Activated CD4-positive, alpha-beta T cell treated with anti-CD3 and anti-CD28 coated beads, Interleukin-10, Interleukin-2, amounts not matched to agents 100 ng/mL and 50 ng/mL, durations not matched to agents 16 hours and 8 hours (primary cell): ENCODE measurements around the gene EIF5AL1.
"Not testable (repeated sequence)": the region's sequence is repeated elsewhere in the genome, so short reads cannot be mapped to it uniquely, and the experiment has no call there.

ENCODE experiments used
- DNase-seq: peaks from one replicate; pipeline ENCODE4 v3.0.0-alpha.2; 2020

Gene EIF5AL1

DNA sequence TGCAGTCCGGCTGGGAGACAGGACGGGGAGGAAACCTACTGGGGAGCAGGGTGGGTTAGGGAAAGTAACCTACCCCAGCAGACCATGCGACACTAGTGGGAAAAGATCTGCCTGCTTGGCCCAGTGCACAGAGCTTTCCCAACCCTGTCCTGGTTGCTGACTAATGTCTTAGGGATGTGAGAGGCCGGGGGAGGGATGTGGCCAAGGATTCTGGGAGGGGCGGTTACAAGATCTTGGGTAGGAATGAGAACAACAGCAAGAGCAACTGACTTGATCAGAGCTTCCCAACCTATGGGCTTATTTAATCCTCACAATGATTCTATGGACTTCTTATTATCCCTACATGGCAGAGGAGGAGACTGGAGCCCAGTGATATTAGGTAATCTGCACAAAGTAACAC is 24.0 kb upstream of the EIF5AL1 start:
- no peak for DNase-seq

DNA sequence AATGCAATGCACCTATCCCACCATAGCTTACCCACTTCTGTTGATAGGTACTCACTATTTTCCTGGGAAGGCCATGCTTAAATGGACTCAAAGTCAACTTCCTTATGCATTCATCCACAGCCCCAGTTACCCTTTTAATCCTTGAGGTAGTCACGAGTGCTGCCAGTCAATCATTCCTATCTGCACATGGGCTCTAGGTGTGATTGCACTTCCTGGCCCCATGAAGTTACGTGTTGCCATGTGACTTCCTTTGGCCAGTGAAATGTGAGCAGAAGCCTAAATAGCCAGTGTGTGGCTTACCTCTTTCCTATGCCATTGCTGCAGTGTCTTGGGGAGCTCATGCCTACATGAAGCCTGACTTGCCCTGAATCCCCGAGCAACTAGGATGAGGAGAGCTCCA is 23.5 kb upstream of the EIF5AL1 start:
- DNase-seq: peak; percentile 14

DNA sequence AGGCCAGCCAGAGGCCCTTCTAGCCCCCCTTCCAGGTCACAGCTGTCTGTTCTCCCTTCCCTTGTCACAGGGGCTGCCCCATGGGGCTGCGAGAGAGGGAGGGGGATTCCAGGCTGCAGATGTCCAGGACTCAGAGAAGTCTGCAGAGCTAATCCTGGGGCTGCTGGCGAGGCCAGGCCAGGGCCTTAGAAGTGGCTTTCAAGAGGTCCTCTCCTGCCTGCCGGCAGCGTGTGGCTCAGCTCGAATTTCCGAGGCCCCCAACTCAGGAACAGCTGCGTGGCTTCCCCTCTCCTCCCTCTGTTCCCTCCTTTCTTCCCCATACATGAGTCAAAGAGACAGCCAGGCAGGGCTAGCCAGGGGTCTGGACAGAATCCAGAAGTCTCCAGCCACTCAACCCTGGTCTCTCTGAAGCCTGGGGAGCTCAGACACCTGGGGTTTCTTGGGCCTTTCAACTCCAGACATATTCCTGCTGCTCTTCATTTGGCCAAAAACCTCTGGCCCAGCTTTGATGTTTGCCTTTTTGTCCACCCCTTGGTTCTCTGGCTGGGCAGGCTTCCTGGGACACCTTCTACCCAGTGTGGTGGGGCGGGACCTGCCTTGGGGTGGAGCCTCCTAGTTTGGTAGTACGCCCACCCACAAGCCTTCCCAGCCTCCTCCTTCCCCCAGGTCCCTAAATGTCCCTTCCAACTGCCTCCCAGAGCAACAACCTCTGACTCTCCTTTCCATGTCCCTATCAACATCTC is 21.8 kb upstream of the EIF5AL1 start:
- no peak for DNase-seq

DNA sequence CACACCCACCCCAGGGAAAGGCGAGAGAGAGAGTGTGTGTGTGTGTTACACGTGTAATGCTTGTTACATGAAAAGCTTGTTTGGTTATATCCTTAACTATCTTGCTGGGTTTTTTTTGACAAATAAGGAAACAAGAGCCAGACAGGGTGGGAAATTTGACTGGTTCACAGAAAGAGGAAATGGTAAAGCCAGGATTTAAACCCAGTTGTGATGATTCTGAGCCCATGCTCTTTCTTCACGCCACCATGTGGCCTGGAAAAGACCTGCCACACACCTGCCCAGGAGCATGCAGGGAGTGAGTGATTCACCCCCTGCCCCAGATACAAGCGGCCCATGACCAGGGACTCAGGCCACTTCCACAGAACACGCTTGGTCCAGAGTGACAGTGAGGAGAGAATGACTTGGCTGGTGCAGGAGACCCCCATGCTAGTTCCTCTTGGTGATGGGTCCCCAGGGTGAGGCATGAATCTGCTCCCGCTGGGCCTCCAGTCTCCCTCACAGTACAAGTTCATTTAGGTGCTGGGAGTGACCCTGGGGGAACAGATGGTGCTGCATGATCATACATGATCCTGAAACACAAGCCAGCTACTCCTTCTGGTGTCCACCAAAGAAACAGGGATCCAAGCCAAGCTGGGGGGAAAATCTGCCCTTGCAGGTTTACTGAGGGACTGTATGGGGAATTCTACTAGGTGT is 21.0 kb upstream of the EIF5AL1 start:
- no peak for DNase-seq

GRCh38 chr10:79492256-79492655 is 20.1 kb upstream of the EIF5AL1 start:
- no peak for DNase-seq

DNA sequence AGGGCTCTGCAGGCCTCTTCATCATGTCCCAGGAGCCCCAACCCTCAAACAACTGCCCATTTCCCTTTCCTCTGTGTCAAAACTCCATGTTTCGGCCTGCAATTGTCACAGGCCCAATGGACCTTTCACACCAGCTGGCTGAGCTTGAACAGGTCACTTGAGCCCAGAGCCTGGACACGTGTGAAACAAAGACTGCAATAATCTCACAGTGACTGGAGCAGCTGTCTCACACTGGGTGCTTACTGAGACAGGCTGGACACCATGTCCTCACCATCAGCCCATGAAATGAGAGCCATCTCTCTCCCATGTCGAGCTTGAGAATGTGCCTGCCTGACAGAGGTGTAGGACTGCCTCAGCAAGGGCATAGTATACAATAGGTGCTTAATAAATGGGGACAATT is 19.5 kb upstream of the EIF5AL1 start:
- no peak for DNase-seq

DNA sequence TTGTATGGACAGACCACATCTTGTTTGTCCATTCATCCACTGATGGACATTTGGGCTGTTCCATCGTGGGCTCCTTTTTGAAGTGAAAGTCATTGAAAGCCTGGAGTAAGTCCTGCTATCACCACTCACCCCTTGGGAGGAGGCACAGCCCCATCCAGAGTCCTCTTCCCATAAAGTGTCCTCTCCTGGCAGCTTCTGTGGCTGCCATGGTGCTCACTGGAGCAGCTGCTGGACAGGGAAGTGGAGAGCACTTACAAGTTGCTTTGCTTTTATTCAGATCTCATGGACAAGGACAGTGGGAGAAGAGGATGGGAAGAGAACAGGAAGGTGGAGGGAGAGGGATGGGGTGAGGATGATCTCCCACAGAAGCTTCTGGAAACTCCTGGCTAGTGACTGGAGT is 18.5 kb upstream of the EIF5AL1 start:
- DNase-seq: no peak

- DNase-seq: no peak
Measured at GRCh38 chr10:79494871-79495705, 17.2 kb upstream of the EIF5AL1 start.

DNA sequence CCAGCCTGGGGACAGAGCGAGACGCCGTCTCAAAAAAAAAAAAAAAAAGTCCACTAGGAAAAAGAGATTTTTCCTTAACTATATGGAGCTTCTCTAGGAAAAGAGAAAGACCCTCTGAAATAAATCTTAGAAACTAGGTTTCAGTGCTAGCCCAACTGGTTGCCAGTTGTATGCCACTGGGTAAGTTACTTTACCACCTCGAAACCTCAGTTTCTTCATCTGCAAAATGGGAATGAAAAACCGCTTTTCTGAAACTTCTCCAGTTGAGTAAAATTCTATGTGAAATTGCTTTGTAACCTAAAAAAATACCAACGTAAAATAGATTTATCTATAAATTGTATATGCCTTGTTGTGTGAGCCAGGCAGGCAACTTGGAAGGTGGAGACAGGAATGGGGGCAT is 16.5 kb upstream of the EIF5AL1 start:
- DNase-seq: no peak

DNA sequence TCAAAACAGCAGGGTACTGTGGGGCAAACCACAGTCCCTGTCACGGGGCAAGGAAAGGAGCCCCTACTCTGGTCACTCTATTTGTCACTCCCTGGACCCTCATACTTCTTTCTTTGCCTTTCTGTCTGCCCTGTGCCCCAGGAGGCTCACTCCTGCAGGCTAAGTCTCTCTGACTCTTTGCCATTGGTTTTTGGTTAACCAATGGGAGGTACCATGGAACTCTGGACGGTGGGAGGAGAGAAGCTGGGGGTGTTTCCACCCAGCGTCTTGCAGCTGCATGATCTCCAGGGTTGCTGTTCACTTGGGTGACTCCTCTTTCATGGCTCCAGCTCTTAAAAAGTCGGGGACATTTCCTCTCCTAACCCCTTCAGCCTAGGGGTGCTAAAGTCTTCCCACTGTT is 15.4 kb upstream of the EIF5AL1 start:
- no peak for DNase-seq

DNA sequence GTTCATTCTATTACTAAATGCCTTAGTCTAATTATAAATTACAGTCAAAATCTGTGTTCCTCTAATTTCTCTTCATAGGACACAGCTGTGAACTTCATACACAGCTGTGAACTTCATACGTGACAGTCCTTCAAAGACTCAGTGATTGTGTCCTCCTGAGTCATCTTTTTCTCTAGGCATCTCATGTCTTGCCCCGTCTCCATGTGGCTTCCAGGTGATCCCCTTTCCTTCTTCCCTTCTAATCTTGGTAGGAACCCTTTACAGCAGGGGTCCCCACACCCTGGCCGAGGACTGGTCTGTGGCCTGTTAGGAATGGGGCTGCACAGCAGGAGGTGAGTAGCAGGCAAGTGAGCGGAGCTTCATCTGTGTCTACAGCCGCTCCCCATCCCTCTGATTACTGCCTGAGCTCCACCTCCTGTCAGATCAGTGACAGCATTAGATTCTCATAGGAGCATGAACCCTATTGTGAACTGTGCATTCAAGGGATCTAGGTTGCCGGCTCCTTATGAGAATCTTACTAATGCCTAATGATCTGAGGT is 14.0 kb upstream of the EIF5AL1 start:
- DNase-seq: no peak

GRCh38 chr10:79502561-79503309 is 9.6 kb upstream of the EIF5AL1 start:
- DNase-seq: no peak

- not testable (repeated sequence) for DNase-seq
Measured at GRCh38 chr10:79503787-79504186, 8.5 kb upstream of the EIF5AL1 start.

GRCh38 chr10:79504483-79504882 is 7.8 kb upstream of the EIF5AL1 start:
- DNase-seq: not testable (repeated sequence)

- DNase-seq: not testable (repeated sequence)
Measured at GRCh38 chr10:79505328-79505727, 7.0 kb upstream of the EIF5AL1 start.

DNA sequence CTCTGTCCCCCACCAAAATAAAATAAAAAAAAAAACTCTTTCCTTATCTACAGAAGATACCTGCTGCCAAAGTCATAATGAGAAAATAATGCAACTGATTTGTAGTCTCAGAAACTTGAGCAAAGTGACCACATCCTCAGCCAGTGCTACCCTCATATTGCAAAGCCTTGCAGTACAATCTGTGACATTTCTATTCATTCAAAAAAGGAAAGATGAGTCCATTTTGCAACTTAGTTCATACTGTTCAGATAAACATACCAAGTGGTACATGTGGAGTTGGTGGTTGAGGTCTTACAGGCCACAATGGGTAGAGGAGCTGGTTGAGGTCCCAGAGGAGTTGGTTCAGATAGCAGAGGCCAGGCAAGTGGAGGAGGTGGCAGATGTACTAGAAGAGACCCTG is 6.5 kb upstream of the EIF5AL1 start:
- DNase-seq: peak; percentile 72

- DNase-seq: no peak
Measured at GRCh38 chr10:79507440-79508167, 4.7 kb upstream of the EIF5AL1 start.

DNA sequence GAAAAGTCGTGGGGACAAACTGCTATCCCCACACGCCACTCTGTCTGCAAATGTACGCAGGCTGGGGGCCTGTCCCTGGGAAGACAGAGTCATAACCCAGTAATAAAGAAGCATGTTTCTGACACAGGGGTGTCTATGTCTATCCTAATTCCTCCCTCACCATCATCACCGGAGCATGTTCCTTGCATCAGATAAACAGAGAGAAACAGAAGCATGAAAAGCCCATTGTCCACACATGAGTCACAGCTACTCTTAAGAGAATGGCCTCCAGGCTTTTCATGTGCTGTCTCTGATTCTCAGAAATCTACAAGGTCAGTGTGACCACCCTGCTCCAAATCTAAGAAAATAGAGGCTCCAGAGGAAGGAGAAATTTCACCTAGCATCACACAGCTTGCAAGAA is 4.1 kb upstream of the EIF5AL1 start:
- DNase-seq: not testable (repeated sequence)

DNA sequence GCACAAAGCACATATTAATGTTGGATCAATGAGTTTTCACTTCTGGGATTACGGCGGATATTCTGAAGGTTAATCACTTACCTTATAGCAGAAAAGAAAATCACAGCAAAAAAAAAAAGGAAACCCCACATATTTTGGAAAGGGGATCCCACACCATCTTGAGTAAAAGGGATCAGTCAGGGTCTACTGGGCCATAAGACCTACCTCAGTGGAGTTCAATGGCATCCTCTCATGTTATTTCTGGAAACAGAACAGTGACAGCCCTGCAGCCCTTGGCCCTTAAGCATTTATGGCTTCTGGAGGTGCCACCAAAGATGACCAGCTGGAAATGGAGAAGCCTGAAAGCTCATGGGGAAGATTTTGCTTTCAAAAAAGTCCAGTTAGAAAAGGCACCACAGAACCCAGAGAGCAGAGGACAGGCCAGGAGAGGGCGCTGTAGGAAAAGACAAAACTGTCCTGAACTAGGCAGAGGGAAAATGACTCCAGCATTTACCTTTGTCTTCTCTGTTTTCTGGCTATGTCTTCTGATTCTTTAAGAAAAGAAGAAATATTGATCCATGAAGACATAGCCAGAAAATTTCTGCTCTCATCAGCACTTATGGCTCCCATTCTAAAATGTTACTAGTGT is 2.9 kb upstream of the EIF5AL1 start:
- not testable (repeated sequence) for DNase-seq

DNA sequence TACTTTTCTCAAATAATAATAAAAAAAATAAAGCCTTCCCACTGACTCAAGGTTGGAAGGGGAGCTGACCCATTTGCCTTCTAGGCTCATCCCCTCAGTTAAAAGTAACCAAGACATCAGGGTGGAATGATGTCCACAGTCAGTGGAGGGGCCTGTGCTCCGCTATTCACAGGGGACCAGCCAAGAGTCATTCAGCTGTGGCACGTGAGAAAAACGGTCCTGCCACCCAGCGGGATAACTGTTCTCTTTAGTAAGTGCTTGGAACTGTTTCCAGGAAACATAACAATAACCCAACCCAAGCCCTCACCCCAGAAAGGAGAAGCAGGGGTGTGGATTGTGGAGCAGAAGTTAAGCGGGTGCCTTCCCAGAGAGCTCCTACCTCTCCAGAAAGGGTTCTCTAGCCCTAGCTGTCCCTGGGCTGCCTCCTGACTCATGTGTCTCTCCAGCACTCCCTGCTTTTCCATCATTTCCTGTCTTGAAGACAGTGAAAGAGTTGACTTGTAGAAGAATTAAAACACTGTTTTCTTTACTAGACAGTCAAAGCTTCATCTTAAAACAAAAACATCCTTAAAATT is 2.3 kb upstream of the EIF5AL1 start:
- DNase-seq: not testable (repeated sequence)
